Sigmoid colon (tissue), 7 donors: ENCODE results near the gene LMO2. TPM values are rescaled to one million over a fixed set of nuclear protein-coding genes. Genes with fewer than 3 reads are reported as not detected.
"Not testable (repeated sequence)": the region's sequence is repeated elsewhere in the genome, so short reads cannot be mapped to it uniquely, and the experiment has no call there.

Experiments
- DNase-seq: peaks from one replicate; pipeline ENCODE4 v3.0.0-alpha.2; 2019
- H3K27ac ChIP-seq, 4 donors: fragments of 200-600 bp; sonication (generic); one replicate each; pipeline ENCODE4 v1.5.1; 2016 to 2019; ENCODE audit warnings: mild to moderate bottlenecking in 1 of 4
- H3K27me3 ChIP-seq, 3 donors: fragments of 200-600 bp; sonication (generic); one replicate each; pipeline ENCODE4 v1.5.1; 2019; ENCODE audit warnings: mild to moderate bottlenecking in 1 of 3
- H3K36me3 ChIP-seq, 4 donors: fragments of 200-600 bp; sonication (generic); one replicate each; pipeline ENCODE4 v1.5.1; 2016 to 2019
- H3K4me1 ChIP-seq, 4 donors: fragments of 200-600 bp; sonication (generic); one replicate each; pipeline ENCODE4 v1.5.1; 2017 to 2019
- H3K4me3 ChIP-seq, 4 donors: fragments of 200-600 bp; sonication (generic); one replicate each; pipeline ENCODE4 v1.5.1; 2017 to 2019; ENCODE audit warnings: mild to moderate bottlenecking in 2 of 4, moderate library complexity in 1 of 4
- H3K9me3 ChIP-seq, 4 donors: fragments of 200-600 bp in 3 of 4; sonication (generic) in 3 of 4; one replicate each; pipeline versions ENCODE4 v1.5.1 to v1.6.1; 2013 to 2019
- EP300 ChIP-seq, 4 donors: sonication (generic); formaldehyde crosslinking; IDR thresholded peaks; one replicate each; pipeline ENCODE4 v1.6.1; 2017; ENCODE audit warnings: antibody characterized with exemption in 4 of 4
- POLR2A ChIP-seq, 2 donors: fragments of 450-650 bp; IDR thresholded peaks; one replicate each; pipeline ENCODE4 v1.6.1; 2016; ENCODE audit warnings: antibody characterized with exemption in 2 of 2, mild to moderate bottlenecking in 2 of 2, moderate library complexity in 2 of 2
- POLR2AphosphoS5 ChIP-seq, 4 donors: sonication (generic); formaldehyde crosslinking; IDR thresholded peaks; one replicate each; pipeline ENCODE4 v1.6.1; 2017; ENCODE audit warnings: antibody characterized with exemption in 4 of 4
- WGBS, 2 donors: extraction: QIAGEN DNeasy Blood & Tissue Kit; methylation state at CpG; one replicate each; pipeline ENCODE4 v1.1.7; 2013; 5-methylcytosine and 5-hydroxymethylcytosine counted together
- intact Hi-C: fragments of 100-400 bp; cut with DNase I; formaldehyde crosslinking; loops from one replicate; pipeline ENCODE4 v1.15.1; 2023
- polyA plus RNA-seq, 3 donors: library from polyadenylated mRNA; stranded (reverse); fragments of 200-250 nt; gene quantifications; one replicate each; pipeline ENCODE4 v1.2.3, GENCODE V29; 2013
- total RNA-seq, 4 donors: library from RNA; depleted of rRNA; stranded (reverse); fragments of >200 nt; gene quantifications; one replicate each; pipeline ENCODE4 v1.1.0, GENCODE V29; 2016
- TF ChIP-seq, protein P1 (sequence below), 4 experiments: fragments of 450-650 bp in 3 of 4; fragments of 200-600 bp in 1 of 4; IDR thresholded peaks; one replicate each; pipeline ENCODE4 v1.5.1; 2016 to 2019; ENCODE audit warnings: antibody characterized with exemption in 4 of 4, mild to moderate bottlenecking in 3 of 4, moderate library complexity in 2 of 4
- donor health status: healthy with polysubstance abuse.
- donor health status: Bipolar disorder and iron deficiency.
- donor health status: healthy.

The LMO2 gene
- total and polyA plus RNA-seq, 7 donors, result 4.9 to 19.8 (median 12.3) TPM

DNA sequence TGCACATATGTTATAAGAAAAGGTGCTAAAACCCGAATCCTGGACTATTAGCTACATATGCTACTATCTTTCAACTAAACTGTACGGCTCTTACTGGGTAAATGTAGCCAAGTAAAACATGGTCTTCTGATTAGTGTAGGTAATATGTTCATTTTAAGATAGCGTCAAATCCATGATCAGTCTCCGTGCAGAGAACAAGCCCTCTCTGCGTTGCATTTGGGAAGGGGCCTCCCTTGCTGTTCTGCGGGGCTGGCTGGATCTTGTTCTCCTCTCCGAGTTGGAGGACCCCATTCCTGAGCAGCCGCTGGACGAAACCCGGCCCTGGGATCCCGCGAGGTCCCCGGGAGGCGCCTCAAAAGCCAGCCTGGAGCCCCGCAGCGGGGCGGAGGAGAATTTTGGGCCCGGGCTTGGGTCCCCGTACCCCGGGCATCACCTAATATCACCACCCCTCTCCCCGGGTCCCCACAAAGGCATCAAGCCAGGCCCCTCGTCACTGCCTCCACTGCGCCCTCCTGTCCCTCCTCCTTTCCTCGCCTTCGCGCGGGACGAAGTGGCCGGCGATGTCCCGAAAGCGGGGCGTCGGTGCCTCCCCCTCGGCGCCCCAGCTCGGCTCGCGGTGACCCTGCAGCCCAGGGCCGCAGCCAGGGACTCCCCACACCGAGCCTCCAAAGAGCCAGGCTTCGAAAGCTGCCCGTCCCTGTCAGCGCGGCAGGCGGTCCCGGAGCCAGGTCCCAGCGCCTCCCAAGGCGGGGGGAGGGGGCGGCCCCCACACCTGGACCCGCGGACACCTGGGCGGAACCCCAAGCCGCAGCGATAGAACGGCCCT is 63.1 kb downstream of the LMO2 start:
- H3K36me3 ChIP-seq, result no peaks in the 10 kb centered on the region
- H3K27me3 ChIP-seq, result peaks cover 8 to 41% (median 16%) of the 10 kb centered on the region in 3 donors
- intact Hi-C loops, result loop anchor here (1.0 to 5.0 kb wide), 2 partner anchors 21 to 467 kb away; no protein-coding TSS in a partner anchor
- peak overlapping the region; percentile 16 to 49 (median 42) for H3K4me3 ChIP-seq
- TF ChIP-seq, protein P1, sequence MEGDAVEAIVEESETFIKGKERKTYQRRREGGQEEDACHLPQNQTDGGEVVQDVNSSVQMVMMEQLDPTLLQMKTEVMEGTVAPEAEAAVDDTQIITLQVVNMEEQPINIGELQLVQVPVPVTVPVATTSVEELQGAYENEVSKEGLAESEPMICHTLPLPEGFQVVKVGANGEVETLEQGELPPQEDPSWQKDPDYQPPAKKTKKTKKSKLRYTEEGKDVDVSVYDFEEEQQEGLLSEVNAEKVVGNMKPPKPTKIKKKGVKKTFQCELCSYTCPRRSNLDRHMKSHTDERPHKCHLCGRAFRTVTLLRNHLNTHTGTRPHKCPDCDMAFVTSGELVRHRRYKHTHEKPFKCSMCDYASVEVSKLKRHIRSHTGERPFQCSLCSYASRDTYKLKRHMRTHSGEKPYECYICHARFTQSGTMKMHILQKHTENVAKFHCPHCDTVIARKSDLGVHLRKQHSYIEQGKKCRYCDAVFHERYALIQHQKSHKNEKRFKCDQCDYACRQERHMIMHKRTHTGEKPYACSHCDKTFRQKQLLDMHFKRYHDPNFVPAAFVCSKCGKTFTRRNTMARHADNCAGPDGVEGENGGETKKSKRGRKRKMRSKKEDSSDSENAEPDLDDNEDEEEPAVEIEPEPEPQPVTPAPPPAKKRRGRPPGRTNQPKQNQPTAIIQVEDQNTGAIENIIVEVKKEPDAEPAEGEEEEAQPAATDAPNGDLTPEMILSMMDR (IDR thresholded peaks at IDR 0.05), result no peak
- no peak for TF ChIP-seq POLR2AphosphoS5 (IDR thresholded peaks at IDR 0.05)
- no peak for TF ChIP-seq EP300 (IDR thresholded peaks at IDR 0.05)
- no peak for TF ChIP-seq POLR2A (IDR thresholded peaks at IDR 0.05)
- H3K4me1 ChIP-seq, result peaks cover 0 to 9% (median 8%) of the 10 kb centered on the region in 4 donors
- no peaks in the 10 kb centered on the region for H3K9me3 ChIP-seq
- DNase-seq, result no peak
- H3K27ac ChIP-seq, result no peak overlapping the region
- WGBS, 2 donors, result 10% methylated on average over 56 of the region's 56 CpGs

DNA sequence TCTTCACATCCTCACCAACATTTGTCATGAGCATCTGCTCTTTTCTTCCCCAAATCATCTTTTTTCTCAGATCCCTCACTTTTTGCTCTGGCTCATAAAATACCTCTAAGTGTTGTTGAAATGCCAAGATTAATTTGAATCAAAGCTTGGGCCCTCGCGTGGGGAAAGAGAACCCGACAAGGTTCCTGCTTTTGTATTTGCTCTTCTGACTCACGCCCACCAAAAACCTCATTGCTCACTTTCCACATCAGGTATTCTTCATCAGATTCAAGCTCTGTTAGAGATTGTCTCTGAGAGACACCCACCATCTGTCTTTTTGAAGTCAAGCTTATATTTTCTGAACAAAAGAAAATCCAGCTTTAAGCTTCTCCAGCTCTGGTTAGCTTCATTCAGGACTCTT is 64.7 kb downstream of the LMO2 start:
- intact Hi-C loops, result loop anchor here (5.0 kb wide), 1 partner anchor 465 kb away; no protein-coding TSS in a partner anchor
- TF ChIP-seq POLR2A (IDR thresholded peaks at IDR 0.05) (no peak), POLR2AphosphoS5 (IDR thresholded peaks at IDR 0.05) (no peak), EP300 (IDR thresholded peaks at IDR 0.05) (no peak)
- TF ChIP-seq, protein P1 (IDR thresholded peaks at IDR 0.05), result no peak
- H3K4me1 ChIP-seq, result peaks cover 0 to 9% (median 8%) of the 10 kb centered on the region in 4 donors
- DNase-seq, result no peak
- H3K27ac ChIP-seq, result no peak overlapping the region
- 73 to 83% methylated on average over 4 of the region's 4 CpGs for WGBS, 2 donors
- H3K27me3 ChIP-seq, result peaks cover 8 to 43% (median 18%) of the 10 kb centered on the region in 3 donors
- H3K36me3 ChIP-seq, result no peaks in the 10 kb centered on the region
- no peak overlapping the region for H3K4me3 ChIP-seq
- no peaks in the 10 kb centered on the region for H3K9me3 ChIP-seq

DNA sequence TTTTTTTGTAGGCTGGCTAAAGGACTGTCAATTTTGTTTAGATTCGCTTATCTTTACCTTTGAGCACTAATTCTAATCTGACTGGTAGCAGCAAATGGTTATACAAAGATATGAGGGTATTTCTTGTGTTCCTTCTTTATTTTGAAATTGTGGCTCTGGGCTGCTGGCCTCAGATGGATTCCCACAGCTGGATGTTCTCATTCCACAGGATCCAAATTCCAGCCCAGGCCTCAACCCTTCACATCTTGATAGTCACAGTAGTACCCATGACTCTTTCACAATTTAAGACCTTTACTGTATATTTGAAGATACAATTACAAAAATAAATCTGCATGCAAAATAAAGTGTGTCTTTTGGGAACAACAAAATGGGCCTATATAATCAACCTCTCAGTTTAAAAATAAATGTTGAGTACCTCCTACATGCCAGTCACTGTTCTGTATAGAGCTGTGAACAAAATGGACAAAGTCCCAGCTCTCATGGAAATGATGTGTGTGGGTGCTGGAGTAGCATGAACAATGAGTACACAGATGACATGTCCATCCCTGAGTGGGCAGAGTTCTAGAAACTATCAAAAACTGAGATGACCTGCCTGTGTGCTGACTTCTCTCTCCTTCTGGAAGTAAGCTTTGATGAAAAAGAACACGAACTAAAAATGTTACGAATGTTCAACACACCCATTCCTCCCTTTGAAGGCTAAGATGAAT is 65.9 kb downstream of the LMO2 start:
- peaks cover 0 to 9% (median 8%) of the 10 kb centered on the region in 4 donors for H3K4me1 ChIP-seq
- TF ChIP-seq POLR2AphosphoS5 (IDR thresholded peaks at IDR 0.05) (no peak), POLR2A (IDR thresholded peaks at IDR 0.05) (no peak), EP300 (IDR thresholded peaks at IDR 0.05) (no peak)
- TF ChIP-seq, protein P1 (IDR thresholded peaks at IDR 0.05), result no peak
- DNase-seq, result no peak
- 91 to 93% methylated on average over 3 of the region's 3 CpGs for WGBS, 2 donors
- intact Hi-C loops, result loop anchor here (5.0 kb wide), 1 partner anchor 464 kb away; no protein-coding TSS in a partner anchor
- H3K9me3 ChIP-seq, result no peaks in the 10 kb centered on the region
- H3K36me3 ChIP-seq, result no peaks in the 10 kb centered on the region
- H3K27ac ChIP-seq, result no peak overlapping the region
- H3K27me3 ChIP-seq, result peaks cover 8 to 51% (median 29%) of the 10 kb centered on the region in 3 donors
- no peak overlapping the region for H3K4me3 ChIP-seq

DNA sequence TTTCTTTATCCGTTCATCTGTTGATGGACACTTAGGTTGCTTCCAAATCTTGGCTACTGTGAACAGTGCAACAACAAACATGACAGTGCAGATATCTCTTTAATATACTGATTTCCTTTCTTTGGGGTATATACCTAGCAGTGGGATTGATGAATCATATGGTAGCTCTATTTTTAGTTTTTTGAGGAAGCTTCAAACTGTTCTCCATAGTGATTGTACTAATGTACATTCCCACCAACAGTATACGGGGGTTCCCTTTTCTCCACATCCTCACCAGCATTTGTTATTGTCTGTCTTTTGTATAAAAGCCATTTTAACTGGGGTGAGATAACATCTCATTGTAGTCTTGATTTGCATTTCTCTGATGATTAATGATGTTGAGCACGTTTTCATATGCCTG is 68.9 kb downstream of the LMO2 start:
- intact Hi-C loops, result not testable (repeated sequence)

More for the DNA sequence above, 68.9 kb downstream of the LMO2 start:
- peaks cover 0 to 43% (median 15%) of the 10 kb centered on the region in 3 donors for H3K27me3 ChIP-seq
- H3K27ac ChIP-seq, H3K4me1 ChIP-seq, H3K4me3 ChIP-seq, H3K9me3 ChIP-seq, DNase-seq, H3K36me3 ChIP-seq: not testable (repeated sequence)
- WGBS, 2 donors, result 60 to 62% methylated on average over 3 of the region's 3 CpGs
